GM21423 (cell line): Measurements from ENCODE around the gene KRTAP10-2.
"Not testable (repeated sequence)": the region's sequence is repeated elsewhere in the genome, so short reads cannot be mapped to it uniquely, and the experiment has no call there.

Source experiments
- ATAC-seq: cut with Tn5 transposase; IDR thresholded peaks from one replicate; pipeline ENCODE4 v1.9.1; 2021; ENCODE audit warnings: mild to moderate bottlenecking, moderate library complexity; ENCODE audit not compliant: unreplicated experiment

KRTAP10-2 gene

GRCh38 chr21:44503006-44503889, 48.1 kb downstream of the KRTAP10-2 start:
- ATAC-seq: not testable (repeated sequence)

- no peak for ATAC-seq
These were observed 48.9 kb downstream of the KRTAP10-2 start for GRCh38 chr21:44502171-44502958.
